GM19397 (cell line): ENCODE measurements around the gene ADGRG1.

Source experiments
- ATAC-seq: cut with Tn5 transposase; IDR thresholded peaks from one replicate; pipeline ENCODE4 v1.9.1; 2021; ENCODE audit warnings: mild to moderate bottlenecking, moderate library complexity; ENCODE audit not compliant: unreplicated experiment

The ADGRG1 gene

DNA sequence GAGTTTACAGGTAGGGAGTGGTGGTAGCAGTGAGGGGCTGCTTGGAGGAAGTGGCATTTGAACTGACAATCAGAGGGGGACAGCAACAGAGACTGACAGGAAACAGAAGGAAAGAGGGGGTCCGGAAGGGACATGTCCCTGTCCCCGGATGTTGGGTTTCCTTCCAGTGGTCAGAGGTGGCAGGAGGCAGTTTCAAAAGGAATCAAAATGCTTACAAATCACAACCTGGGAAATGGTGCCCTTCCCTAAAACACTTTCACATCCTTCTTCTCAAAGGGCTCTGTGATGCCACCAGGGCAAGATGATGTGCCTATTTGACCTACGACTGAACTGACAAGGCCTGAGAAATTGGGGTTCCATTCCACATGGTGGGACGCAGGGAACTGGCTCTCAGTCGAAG is 19.7 kb downstream of the ADGRG1 start:
- no peak for ATAC-seq

DNA sequence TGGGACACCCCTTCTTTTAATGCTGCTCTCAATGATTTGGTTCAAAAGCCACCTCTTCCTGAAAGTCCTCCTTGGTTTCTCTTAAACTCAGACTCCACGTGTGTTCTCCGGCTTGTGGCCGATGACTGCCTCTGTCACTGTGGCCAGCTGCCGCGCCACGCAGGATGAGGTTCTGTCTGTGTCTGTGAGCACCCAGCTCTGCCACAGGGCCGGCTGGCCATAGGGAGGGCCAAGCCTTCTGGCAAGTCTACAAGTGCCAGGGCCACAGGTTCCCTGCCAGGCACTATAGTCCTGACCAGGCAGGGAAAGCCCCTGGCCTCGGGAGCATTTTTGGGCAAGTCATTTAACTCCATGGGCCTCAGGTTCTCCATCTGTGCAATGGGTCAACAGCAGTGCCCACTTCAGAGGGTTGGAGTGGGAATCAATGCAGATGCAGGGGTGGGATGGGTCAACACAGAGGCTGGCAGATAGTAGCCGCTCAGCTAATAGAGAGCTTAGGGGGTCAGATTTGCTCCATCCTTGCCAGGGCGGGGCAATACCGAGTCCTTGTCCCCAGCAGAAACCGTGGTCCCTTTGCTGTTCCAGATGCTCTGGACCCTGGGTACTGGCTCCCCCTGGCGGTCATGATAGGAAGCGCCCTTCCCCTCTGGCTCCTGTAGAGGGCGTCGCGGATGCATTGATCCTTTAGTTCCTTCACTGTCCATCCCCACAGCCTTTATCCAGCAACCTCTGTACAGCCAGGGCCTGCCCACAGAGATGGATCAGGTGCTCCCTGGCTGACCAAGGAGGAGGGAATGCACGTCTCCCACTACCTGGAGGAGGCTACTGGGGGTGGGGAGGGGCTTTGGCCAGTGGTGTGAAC is 20.4 kb downstream of the ADGRG1 start:
- peak; percentile 50 for ATAC-seq

DNA sequence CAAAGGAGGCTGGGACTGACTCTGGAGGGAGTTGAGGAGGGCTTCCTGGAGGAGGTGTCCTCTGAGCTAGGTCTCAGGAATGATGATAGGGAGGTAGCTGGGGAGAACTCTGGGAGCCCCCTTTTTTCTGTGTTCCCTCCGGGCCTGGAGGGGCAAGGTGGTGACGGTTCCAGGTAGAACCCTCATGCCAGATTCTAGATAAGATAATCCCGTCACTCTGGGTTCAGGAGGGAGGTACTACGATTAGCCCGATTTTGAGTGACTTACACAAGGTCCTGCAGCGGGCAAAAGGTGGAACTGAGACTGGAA is 21.0 kb downstream of the ADGRG1 start:
- no peak for ATAC-seq

DNA sequence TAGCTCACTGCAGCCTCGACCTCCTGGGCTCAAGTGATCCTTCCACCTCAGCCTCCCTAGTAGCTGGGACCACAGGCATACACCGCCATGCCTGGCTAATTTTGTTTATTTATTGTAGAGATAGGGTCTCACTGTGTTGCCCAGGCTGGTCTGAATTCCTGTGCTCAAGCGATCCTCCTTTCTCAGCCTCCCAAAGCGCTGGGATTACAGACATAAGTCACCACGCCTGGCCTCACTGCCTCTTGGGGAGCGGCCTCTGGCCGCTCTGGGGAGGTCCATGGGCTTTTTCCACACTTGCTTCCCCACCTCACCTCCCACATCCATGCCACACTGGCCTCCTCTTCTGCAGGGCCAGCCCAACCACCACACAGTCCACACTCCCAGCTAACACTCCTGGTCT is 21.4 kb downstream of the ADGRG1 start:
- ATAC-seq = no peak

DNA sequence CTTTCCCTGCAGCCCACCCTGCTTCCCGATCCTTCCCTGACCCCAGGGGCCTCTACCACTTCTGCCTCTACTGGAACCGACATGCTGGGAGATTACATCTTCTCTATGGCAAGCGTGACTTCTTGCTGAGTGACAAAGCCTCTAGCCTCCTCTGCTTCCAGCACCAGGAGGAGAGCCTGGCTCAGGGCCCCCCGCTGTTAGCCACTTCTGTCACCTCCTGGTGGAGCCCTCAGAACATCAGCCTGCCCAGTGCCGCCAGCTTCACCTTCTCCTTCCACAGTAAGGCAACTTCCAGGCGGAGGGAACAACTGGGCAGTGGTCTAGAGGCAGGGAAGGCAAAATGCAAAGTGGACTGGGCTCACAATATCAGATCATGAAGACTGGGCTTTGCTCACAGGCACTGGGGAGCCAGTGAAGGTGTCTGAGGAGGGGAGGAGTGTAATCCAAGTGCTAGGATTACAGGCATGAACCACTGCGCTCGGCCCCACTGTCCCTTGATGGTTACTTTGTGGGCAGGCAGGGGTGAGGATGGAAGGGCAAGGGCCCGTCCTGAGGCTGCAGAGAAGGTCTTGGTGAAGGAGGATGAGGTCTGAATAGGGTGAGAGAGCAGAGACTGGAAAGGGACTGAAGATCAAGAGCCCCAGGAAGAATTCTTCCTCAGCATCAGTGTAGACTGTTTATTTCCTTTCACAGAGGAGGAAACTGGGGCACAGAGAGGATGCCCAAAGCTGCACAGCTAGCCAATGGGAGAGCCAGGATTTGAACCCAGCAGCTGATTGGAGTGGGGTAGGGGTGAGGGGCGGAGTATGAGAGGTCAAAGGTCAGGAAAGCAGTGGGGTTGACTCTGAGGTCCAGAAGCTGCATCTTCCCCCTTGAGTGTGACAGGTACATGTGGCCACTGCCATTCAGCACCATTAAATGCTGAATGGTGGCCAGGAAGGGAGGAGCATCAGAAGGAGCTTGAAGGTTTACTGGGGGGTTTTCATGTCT is 23.2 kb downstream of the ADGRG1 start:
- no peak for ATAC-seq

DNA sequence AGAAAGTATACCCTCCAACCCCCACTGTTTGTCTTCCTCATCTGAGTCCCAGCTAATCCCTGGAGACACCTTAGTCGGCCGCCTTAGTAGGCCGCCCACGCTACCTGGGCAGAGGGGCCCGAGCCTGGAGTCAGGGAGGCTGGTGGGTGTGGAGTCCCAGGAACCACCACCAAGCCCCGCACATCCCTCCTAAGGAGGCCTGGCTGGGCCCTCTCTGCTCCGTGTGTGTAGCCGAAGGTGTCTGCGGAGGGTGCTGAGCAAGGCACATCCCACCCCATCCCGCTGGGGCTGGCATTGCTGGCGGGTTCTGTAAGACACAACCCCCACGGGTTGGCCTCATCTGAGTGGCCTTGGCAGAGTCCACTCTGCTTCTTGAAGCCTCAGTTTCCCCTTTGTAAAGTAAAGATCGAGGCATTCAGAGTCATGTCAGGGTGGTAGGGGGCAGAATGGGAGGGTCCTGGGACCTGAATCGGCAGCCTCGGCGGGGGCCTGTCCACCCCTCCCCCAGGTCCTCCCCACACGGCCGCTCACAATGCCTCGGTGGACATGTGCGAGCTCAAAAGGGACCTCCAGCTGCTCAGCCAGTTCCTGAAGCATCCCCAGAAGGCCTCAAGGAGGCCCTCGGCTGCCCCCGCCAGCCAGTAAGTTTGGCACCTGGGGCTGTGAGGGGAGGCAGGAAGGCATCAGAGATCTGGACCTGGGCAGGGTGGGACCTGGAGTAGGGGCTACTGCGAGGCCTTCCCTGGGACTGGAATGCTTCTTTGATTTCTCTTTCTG is 24.5 kb downstream of the ADGRG1 start:
- ATAC-seq = no peak

DNA sequence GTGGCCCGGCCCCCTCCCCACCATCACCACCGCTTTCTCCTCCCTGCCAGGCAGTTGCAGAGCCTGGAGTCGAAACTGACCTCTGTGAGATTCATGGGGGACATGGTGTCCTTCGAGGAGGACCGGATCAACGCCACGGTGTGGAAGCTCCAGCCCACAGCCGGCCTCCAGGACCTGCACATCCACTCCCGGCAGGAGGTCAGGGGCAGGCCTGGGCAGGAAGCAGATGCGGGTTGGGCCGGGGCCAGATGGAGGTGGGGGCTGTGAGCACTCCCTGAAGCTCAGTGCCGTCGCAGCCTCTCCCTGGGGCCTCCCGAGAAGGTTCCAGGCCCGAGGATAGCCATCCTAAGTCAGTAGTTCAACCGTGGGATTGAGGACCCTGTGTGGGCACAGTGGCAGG is 25.5 kb downstream of the ADGRG1 start:
- ATAC-seq = no peak

DNA sequence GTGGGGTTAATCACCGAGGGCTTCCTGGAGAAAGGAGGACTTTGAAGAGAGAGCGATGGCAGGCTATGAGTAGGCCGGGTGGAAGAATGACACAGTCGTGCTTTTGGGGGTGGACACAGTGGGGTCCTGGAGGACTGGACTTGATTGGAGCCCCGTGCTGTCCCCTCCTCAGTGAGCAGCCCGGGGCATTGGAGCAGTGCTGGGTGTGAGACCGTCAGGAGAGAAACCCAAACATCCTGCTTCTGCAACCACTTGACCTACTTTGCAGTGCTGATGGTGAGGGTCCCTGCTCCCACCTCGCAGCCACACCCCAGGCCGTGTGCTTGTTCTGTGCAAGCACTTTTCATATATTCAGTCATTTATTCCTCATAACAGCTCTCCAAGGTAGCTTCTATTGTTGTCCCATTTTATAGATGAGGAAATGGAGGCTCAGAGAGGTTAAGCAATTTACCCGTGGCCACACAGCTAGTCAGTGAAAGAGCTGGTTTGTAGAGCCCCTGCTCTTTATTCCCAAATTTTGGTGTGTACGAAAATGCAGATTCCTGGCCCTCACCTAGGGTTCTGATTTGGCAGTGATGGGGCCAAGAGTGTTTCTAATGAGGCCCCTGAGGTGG is 28.0 kb downstream of the ADGRG1 start:
- no peak for ATAC-seq

DNA sequence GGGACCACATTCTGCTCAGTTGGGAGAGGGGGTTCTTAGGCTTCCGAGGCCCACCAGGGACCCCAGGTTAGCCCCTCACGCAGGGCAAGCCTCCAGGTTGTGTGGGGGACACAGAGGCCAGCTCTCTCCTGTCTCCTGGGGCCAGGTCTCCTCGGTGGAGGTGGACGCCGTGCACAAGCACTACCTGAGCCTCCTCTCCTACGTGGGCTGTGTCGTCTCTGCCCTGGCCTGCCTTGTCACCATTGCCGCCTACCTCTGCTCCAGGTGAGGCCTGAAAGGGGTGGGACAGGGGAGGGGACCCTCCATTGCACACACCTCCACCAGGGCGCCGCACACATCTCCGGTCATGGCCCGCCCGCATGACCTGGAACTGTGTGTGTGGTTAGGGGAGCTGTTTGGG is 28.8 kb downstream of the ADGRG1 start:
- no peak for ATAC-seq

DNA sequence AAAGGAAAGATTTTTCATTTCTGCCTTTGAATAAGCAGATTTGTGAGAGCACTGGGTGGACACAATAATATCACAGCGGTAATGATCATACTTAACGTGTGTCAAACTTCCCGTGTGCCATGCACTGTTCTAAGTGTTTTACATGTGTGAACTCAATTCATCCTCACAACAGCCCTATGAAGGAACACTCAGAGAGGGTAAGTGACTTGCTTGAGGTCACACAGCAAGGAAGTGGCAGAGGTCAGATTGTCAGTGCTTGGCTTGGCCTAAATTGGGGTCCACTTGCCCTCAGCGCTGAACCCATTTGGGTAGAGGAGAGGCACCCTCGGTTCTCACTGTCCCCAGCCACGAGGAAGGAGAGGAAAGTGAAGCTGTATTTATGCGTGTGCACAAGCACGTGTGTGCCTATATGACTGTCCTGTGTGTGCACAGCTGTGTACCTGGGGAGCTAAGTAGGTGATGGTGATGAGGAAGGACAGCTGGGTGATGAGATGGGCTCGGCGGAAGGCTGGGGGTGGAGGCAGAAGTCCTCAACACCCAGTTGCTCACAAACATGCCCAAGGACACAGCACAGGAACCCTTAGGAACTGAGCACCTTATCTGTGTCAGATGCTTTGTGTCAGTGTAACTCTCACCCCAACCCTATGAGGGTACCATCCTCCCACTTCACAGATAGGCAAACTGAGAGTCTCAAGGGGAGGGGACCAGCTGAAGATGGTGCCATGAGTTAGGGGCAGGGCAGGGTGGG is 29.9 kb downstream of the ADGRG1 start:
- no peak for ATAC-seq

DNA sequence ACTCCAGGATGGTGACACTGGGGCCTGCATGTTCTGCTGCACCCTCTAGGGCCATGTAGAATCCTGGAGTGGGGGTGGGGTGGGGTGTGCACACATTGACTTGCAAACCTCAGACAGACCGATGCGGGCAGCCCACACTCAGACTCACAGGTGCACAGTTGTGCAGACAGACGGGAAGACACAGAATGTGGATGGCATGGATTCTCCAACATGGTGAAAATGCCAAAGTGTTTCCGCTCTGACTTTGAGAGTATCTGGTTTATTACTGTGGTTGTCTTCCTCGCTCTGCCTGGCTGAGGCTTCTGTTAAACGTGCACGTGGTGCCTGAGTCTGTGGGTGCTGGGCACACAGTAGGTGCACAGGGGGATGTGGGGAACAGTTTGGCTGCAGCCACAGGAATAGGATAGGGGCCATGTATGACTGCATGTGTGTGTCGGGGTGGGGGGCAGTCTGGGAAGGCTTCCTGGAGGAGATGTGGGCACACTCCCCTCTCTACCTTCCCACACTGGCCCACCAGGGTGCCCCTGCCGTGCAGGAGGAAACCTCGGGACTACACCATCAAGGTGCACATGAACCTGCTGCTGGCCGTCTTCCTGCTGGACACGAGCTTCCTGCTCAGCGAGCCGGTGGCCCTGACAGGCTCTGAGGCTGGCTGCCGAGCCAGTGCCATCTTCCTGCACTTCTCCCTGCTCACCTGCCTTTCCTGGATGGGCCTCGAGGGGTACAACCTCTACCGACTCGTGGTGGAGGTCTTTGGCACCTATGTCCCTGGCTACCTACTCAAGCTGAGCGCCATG is 30.6 kb downstream of the ADGRG1 start:
- ATAC-seq = no peak

DNA sequence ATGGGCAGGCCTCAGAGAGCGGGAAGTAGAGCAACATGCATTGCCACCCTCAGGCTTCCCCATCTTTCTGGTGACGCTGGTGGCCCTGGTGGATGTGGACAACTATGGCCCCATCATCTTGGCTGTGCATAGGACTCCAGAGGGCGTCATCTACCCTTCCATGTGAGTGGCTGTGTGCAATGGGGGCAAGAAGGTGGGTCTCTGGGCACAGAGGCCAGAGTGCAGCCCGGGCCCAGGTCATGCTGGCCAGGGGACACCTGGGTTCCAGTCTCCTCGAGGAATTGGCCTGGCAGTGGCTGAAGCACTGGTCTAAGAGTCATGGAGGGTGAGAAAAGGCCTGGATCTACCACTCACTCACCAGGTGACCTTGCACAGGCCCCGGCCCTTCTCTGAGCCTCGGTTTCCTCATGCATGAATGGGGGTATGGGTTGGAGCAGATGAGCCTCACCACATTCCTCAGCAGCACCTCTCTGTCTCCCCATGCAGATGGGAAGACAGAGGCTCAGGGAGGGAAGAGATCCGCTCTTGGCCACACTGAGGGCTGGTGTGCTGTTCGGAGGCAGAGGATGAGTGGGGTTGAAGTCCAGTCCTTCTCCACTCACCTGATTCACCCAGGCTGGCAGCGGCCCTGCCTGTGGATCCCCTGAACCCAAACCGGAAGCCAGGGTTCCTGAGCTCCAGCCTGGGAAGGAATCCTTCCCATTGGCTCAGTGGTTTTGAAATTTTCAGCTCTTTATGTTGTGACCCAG is 32.5 kb downstream of the ADGRG1 start:
- ATAC-seq = no peak

DNA sequence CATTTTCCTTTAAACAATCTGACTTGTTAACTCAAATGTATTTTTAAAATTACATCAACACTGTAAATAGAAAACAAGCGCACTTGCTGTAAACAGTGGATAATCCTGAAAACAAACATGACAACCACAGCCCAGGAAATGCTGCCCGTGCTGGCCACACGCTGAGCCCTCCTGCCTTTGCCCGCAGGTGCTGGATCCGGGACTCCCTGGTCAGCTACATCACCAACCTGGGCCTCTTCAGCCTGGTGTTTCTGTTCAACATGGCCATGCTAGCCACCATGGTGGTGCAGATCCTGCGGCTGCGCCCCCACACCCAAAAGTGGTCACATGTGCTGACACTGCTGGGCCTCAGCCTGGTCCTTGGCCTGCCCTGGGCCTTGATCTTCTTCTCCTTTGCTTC is 33.1 kb downstream of the ADGRG1 start:
- no peak for ATAC-seq

DNA sequence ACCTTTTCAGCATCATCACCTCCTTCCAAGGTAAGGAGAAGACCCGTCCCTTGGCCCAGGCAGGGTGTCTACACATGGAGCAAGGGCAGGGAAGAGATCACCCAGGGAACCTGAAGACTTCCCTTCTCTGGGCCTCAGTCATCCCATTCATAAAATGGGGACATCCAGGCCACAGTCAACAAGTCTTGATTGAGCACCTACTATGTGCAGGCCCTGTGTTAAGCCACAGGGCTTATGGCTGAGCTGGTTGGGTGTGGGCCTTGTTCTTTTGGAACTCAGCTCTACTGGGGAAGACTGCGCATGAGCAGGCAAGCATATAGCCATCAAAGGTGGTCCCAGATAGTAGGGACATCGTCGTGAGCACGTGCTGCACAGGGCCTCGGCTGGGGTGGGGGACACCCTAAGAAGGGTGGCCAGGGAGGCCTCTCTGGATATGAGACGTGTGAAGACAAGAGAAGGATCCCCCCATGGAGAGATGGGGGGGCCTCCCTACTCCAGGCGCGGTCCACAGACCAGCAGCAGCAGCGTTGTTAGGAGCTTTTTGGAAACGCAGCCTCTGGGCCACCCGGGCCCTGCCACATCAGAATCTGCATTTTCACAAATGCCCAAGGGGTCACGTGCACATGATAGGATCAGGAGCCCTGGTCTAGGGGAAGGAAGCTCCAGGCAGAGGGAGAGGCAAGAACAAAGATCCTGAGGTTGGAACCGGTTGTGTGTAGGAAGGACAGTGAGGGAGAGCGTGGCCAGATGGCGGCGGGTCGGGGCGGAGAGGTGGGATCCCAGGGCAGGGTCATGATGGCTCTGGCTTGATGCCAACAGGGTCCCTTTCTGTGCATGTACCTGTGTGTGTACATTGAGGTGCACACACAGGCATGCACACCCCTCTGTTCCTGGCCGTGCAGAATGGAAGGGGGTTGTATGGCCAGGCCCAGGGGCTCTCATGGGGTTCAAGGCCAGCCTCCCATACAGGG is 33.8 kb downstream of the ADGRG1 start:
- ATAC-seq = no peak

DNA sequence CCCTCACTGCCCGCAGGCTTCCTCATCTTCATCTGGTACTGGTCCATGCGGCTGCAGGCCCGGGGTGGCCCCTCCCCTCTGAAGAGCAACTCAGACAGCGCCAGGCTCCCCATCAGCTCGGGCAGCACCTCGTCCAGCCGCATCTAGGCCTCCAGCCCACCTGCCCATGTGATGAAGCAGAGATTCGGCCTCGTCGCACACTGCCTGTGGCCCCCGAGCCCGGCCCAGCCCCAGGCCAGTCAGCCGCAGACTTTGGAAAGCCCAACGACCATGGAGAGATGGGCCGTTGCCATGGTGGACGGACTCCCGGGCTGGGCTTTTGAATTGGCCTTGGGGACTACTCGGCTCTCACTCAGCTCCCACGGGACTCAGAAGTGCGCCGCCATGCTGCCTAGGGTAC is 35.0 kb downstream of the ADGRG1 start:
- ATAC-seq = no peak

DNA sequence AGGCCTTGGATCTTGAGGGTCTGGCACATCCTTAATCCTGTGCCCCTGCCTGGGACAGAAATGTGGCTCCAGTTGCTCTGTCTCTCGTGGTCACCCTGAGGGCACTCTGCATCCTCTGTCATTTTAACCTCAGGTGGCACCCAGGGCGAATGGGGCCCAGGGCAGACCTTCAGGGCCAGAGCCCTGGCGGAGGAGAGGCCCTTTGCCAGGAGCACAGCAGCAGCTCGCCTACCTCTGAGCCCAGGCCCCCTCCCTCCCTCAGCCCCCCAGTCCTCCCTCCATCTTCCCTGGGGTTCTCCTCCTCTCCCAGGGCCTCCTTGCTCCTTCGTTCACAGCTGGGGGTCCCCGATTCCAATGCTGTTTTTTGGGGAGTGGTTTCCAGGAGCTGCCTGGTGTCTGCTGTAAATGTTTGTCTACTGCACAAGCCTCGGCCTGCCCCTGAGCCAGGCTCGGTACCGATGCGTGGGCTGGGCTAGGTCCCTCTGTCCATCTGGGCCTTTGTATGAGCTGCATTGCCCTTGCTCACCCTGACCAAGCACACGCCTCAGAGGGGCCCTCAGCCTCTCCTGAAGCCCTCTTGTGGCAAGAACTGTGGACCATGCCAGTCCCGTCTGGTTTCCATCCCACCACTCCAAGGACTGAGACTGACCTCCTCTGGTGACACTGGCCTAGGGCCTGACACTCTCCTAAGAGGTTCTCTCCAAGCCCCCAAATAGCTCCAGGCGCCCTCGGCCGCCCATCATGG is 35.7 kb downstream of the ADGRG1 start:
- ATAC-seq = no peak

DNA sequence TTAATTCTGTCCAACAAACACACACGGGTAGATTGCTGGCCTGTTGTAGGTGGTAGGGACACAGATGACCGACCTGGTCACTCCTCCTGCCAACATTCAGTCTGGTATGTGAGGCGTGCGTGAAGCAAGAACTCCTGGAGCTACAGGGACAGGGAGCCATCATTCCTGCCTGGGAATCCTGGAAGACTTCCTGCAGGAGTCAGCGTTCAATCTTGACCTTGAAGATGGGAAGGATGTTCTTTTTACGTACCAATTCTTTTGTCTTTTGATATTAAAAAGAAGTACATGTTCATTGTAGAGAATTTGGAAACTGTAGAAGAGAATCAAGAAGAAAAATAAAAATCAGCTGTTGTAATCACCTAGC is 36.2 kb downstream of the ADGRG1 start:
- ATAC-seq = no peak
